ENCODE results near the gene LTBP3.
A peak's percentile ranks its signal among the peaks of the same experiment; 100 is the strongest.

DNA sequence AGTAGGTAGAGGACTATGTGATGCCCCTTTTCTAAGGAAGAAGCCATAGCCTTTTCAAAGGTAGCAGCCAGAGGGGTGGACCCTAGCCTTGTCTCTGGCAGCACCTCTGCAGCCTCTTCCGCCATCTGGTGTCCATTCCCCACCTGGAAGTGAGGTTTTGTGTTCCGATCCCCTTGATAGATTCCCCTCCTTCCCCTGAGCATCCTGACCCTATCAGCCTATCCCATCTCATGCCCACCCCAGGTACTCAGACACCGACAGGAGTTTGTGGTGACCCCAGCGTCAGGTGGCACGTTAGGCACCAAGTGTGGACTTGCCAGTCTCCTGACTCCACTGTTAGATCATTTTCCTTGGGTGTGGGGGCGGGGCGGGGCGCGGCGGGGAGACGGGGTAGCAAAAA is 13.8 kb upstream of the LTBP3 start:
- TF ChIP-seq EZH2 (IDR thresholded peaks at IDR 0.05; ENCODE audit: borderline replicate concordance), result no peak
- TF ChIP-seq, protein P1, sequence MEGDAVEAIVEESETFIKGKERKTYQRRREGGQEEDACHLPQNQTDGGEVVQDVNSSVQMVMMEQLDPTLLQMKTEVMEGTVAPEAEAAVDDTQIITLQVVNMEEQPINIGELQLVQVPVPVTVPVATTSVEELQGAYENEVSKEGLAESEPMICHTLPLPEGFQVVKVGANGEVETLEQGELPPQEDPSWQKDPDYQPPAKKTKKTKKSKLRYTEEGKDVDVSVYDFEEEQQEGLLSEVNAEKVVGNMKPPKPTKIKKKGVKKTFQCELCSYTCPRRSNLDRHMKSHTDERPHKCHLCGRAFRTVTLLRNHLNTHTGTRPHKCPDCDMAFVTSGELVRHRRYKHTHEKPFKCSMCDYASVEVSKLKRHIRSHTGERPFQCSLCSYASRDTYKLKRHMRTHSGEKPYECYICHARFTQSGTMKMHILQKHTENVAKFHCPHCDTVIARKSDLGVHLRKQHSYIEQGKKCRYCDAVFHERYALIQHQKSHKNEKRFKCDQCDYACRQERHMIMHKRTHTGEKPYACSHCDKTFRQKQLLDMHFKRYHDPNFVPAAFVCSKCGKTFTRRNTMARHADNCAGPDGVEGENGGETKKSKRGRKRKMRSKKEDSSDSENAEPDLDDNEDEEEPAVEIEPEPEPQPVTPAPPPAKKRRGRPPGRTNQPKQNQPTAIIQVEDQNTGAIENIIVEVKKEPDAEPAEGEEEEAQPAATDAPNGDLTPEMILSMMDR (IDR thresholded peaks at IDR 0.05; ENCODE audit: poor library complexity), result peak; percentile 44
